Kidney (tissue), 14 donors: ENCODE data around the gene PNPLA5. TPM values are rescaled to one million over a fixed set of nuclear protein-coding genes. Genes with fewer than 3 reads are reported as not detected.

Experiments
- DNase-seq, 5 donors: peaks; one replicate each; pipeline ENCODE4 v3.0.0-alpha.2; 2013 to 2020
- FAIRE-seq: peaks from 2 replicates; lab custom pipeline; 2012; peaks lifted over from hg19 to GRCh38; lab: Jason Lieb, UNC
- H3K27ac ChIP-seq, 2 donors: one replicate each; pipeline ENCODE4 v1.7.0; 2013; ENCODE audit warnings: low read depth in 2 of 2, low read length in 2 of 2, inconsistent platforms in 1 of 2
- H3K27me3 ChIP-seq: one replicate; pipeline ENCODE4 v1.7.1; 2013; ENCODE audit warnings: low read length, inconsistent platforms; ENCODE audit not compliant: control insufficient read depth, insufficient read depth
- H3K36me3 ChIP-seq, 3 donors: one replicate each; pipeline versions ENCODE4 v1.7.0 to v1.7.1; 2013; ENCODE audit warnings: low read length in 3 of 3, control low read depth in 1 of 3, inconsistent platforms in 1 of 3; ENCODE audit not compliant: insufficient read depth in 3 of 3, control insufficient read depth in 2 of 3
- H3K4me1 ChIP-seq, 3 donors: one replicate each; pipeline versions ENCODE4 v1.7.0 to v1.7.1; 2013; ENCODE audit warnings: low read length in 3 of 3, inconsistent platforms in 1 of 3, low read depth in 1 of 3; ENCODE audit not compliant: control insufficient read depth in 2 of 3, insufficient read depth in 2 of 3
- H3K4me3 ChIP-seq, 3 donors: one replicate each; pipeline versions ENCODE4 v1.7.0 to v1.8.1; 2013; ENCODE audit warnings: low read length in 3 of 3, control low read depth in 1 of 3, inconsistent platforms in 1 of 3
- H3K9ac ChIP-seq, 3 donors: one replicate each; pipeline versions ENCODE4 v1.7.0 to v1.7.1; 2013; ENCODE audit warnings: low read length in 3 of 3, control low read depth in 1 of 3, inconsistent platforms in 1 of 3
- H3K9me3 ChIP-seq, 3 donors: one replicate each; pipeline versions ENCODE4 v1.7.0 to v1.7.1; 2013; ENCODE audit warnings: low read length in 3 of 3, control low read depth in 1 of 3, inconsistent platforms in 1 of 3; ENCODE audit not compliant: control insufficient read depth in 2 of 3, insufficient read depth in 1 of 3
- intact Hi-C: fragments of 100-400 bp; cut with DNase I; formaldehyde crosslinking; loops from one replicate; pipeline ENCODE4 v1.11.1; 2022
- polyA plus RNA-seq: library from polyadenylated mRNA; stranded (reverse); fragments of 350-450 nt; fragmentation: Illumina TruSeq; extraction: RNeasy Lipid Tissue Mini Kit (QIAGEN cat#74804); gene quantifications from one replicate; pipeline ENCODE4 v1.2.3, GENCODE V29; 2014; ENCODE audit warnings: low read depth, low replicate concordance; ENCODE audit not compliant: insufficient read depth
- total RNA-seq: library from RNA; stranded (reverse); fragmentation: NEBNext Ultra II Directional; extraction: Animal tissue kit (Norgen Biotek cat#: 25700); gene quantifications from one replicate; pipeline ENCODE4 v1.2.1, GENCODE V29; 2021
- TF ChIP-seq, protein P1 (sequence below): IDR thresholded peaks from 3 replicates; pipeline ENCODE4 v1.5.1; 2012; ENCODE audit warnings: mild to moderate bottlenecking, moderate library complexity, borderline replicate concordance; ENCODE audit not compliant: insufficient read depth; ENCODE audit errors: extremely low read depth
- donor health status: control.
- donor health status: control.
- donor health status: control.
- donor health status: control.
- donor health status: control.
- donor health status: DM: yes; HTN: yes; CAD: no.
- donor health status: Normal renal cell carcinoma (clear cell type).

The PNPLA5 gene
- total and polyA plus RNA-seq, 2 donors from 2014 or later, result not detected

DNA sequence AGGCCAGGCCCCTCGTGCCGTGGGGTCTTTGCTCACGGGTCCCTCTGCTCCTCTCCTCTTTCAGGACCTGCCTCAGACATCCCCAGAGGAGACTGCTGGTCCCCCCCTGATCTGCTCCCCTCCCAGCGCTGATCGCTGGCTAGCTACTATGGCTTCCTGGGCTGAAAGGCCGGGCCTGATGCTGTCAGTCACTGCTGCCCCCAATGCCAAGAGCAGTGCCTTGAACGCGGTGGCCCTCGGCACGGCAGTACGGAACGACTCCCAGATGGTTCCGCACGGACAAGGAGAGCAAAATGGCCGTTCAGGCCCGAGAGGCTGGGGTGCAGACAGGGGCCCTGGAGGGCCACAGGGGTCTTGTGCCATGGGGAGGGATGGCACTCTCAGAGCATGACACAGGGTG lies 51.0 kb downstream of the PNPLA5 start:
- Histone ChIP-seq H3K27ac (no peak overlapping the region), H3K27me3 (no peaks in the 10 kb centered on the region), H3K9ac (no peak overlapping the region), H3K36me3 (no peaks in the 10 kb centered on the region), H3K4me3 (no peak overlapping the region), H3K4me1 (no peaks in the 10 kb centered on the region), H3K9me3 (no peaks in the 10 kb centered on the region)
- FAIRE-seq, result no peak
- intact Hi-C loops, result no loop called here
- TF ChIP-seq, protein P1, sequence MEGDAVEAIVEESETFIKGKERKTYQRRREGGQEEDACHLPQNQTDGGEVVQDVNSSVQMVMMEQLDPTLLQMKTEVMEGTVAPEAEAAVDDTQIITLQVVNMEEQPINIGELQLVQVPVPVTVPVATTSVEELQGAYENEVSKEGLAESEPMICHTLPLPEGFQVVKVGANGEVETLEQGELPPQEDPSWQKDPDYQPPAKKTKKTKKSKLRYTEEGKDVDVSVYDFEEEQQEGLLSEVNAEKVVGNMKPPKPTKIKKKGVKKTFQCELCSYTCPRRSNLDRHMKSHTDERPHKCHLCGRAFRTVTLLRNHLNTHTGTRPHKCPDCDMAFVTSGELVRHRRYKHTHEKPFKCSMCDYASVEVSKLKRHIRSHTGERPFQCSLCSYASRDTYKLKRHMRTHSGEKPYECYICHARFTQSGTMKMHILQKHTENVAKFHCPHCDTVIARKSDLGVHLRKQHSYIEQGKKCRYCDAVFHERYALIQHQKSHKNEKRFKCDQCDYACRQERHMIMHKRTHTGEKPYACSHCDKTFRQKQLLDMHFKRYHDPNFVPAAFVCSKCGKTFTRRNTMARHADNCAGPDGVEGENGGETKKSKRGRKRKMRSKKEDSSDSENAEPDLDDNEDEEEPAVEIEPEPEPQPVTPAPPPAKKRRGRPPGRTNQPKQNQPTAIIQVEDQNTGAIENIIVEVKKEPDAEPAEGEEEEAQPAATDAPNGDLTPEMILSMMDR, result no peak
- no peak for DNase-seq

DNA sequence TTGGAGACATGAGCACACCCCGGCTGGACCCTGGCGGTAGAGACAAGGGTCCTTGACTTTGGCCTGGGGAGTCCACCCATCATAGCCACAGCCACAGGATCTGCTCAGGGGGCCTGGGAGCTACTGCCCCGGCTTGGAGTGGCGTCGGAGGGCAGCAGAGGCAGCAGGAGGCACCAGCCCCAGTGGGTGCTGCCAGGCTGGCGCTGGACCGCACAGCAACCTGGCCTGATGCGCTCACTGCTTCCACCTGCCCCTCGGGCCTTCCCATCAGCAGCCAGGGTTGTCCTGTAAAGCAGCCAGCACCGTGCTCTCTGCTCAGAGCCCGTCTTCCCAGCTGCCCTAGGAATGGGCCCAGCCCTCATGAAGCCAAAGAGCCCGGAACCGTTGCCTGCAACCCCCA lies 51.4 kb downstream of the PNPLA5 start:
- TF ChIP-seq, protein P1, result no peak

DNA sequence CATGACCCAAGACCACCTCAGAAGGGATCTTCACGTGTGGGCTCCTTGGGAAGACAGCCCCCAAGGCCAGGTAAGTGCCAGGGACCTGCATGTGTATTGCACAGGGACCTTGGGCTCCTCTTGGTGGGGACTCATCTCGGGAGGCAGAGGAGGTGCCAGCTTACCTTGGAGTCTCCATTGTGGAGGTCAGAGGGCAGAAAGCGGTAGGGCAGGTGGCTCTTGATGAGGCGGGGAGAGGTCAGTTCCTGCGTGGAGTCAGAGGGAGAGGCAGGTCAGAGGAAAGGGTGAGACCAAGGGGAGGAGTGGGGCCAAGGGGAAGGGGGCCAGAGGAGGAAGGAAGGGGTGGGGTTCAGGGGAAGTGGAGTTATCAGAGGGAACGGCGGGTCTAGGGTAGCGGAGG lies 52.0 kb downstream of the PNPLA5 start:
- DNase-seq (no peak), FAIRE-seq (no peak)
- Histone ChIP-seq H3K4me3 (no peak overlapping the region), H3K9me3 (no peaks in the 10 kb centered on the region), H3K27me3 (no peaks in the 10 kb centered on the region), H3K4me1 (no peaks in the 10 kb centered on the region), H3K36me3 (no peaks in the 10 kb centered on the region), H3K9ac (no peak overlapping the region), H3K27ac (no peak overlapping the region)
- intact Hi-C loops, result no loop called here
- TF ChIP-seq, protein P1, result no peak

More for the DNA sequence above, 51.4 kb downstream of the PNPLA5 start:
- Histone ChIP-seq H3K9me3 (no peaks in the 10 kb centered on the region), H3K27ac (no peak overlapping the region), H3K4me3 (no peak overlapping the region), H3K27me3 (no peaks in the 10 kb centered on the region), H3K36me3 (no peaks in the 10 kb centered on the region), H3K9ac (no peak overlapping the region), H3K4me1 (no peaks in the 10 kb centered on the region)
- no peak for DNase-seq
- intact Hi-C loops, result no loop called here
- FAIRE-seq, result no peak
